Measurements from ENCODE around the gene MYLIP. TPM values are rescaled to one million over a fixed set of nuclear protein-coding genes. Genes with fewer than 3 reads are reported as not detected.

The MYLIP gene
- total RNA-seq, 6 experiments from 2014 or later = 0.80 to 1.2 (median 1.0) TPM

DNA sequence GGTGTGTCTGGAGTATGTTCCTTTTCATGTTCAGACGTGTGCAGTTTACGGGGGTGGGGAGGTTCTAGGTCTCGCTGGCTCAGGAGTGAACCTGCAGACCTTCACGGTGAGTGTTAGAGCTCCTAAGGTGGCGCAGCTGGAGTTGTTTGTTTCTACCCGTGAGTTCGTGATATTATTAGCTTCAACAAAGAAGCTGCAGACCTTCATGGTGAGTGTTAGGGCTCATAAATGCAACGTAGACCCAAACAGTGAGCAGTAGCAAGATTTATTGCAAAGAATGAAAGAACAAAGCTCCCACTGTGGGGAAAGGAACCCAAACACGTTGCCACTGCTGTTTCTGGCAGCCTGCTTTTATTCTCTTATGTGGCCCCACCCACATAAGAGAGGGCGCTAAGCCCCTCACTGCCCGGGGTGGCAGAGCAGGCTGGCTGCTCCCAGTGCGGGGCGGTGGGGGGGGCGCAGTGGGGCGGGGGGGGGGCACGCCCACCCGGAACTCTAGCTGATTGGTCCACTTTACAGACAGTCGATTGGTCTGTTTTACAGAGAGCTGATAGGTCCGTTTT, 68.2 kb downstream of the MYLIP start:
- TF ChIP-seq, protein P1, sequence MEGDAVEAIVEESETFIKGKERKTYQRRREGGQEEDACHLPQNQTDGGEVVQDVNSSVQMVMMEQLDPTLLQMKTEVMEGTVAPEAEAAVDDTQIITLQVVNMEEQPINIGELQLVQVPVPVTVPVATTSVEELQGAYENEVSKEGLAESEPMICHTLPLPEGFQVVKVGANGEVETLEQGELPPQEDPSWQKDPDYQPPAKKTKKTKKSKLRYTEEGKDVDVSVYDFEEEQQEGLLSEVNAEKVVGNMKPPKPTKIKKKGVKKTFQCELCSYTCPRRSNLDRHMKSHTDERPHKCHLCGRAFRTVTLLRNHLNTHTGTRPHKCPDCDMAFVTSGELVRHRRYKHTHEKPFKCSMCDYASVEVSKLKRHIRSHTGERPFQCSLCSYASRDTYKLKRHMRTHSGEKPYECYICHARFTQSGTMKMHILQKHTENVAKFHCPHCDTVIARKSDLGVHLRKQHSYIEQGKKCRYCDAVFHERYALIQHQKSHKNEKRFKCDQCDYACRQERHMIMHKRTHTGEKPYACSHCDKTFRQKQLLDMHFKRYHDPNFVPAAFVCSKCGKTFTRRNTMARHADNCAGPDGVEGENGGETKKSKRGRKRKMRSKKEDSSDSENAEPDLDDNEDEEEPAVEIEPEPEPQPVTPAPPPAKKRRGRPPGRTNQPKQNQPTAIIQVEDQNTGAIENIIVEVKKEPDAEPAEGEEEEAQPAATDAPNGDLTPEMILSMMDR (IDR thresholded peaks at IDR 0.05) = no peak
- H3K27ac Mint-ChIP-seq = no peak overlapping the region
- H3K4me1 Mint-ChIP-seq (ENCODE audit: low read depth) = peaks cover 12% of the 10 kb centered on the region
- H3K9me3 Mint-ChIP-seq = no peaks in the 10 kb centered on the region
- H3K4me3 Mint-ChIP-seq = no peak overlapping the region
- no peak for DNase-seq
- no peaks in the 10 kb centered on the region for H3K36me3 Mint-ChIP-seq (ENCODE audit: low read depth)
- peaks cover 23% of the 10 kb centered on the region for H3K27me3 Mint-ChIP-seq (ENCODE audit: insufficient read depth)

Small RNA genes lying within 50 kb of the gene (microRNA-seq; reads per million reads assigned to microRNA genes)
- gene MIR4639 = not detected

Other genes starting within 250 kb of the MYLIP start
- gene GMPR, start 109.5 kb downstream of the MYLIP start, total RNA-seq (2021; fragmentation: NEBNext Ultra II Directional; extraction: Animal tissue kit (Norgen Biotek cat#: 25700)) = 1 to 10 TPM; 4.7 to 9.1 (median 5.4) TPM

All from HFFc6 (cell line).